GM18861 (cell line): ENCODE results near the gene IRF2BP2.

ENCODE experiments used
- ATAC-seq: cut with Tn5 transposase; IDR thresholded peaks from one replicate; pipeline ENCODE4 v1.9.1; 2021; ENCODE audit not compliant: unreplicated experiment

Gene IRF2BP2

GRCh38 chr1:234585330-234586055 lies 24.5 kb downstream of the IRF2BP2 start:
- ATAC-seq = no peak

GRCh38 chr1:234584926-234585325 lies 25.1 kb downstream of the IRF2BP2 start:
- ATAC-seq = no peak

GRCh38 chr1:234584420-234584805 lies 25.6 kb downstream of the IRF2BP2 start:
- ATAC-seq = no peak

- ATAC-seq = no peak
These were observed 26.1 kb downstream of the IRF2BP2 start for GRCh38 chr1:234583755-234584419.

- no peak for ATAC-seq
These were observed 27.2 kb downstream of the IRF2BP2 start for GRCh38 chr1:234582681-234583301.

- no peak for ATAC-seq
These were observed 27.8 kb downstream of the IRF2BP2 start for GRCh38 chr1:234582186-234582585.

- ATAC-seq = no peak
These were observed 28.8 kb downstream of the IRF2BP2 start for GRCh38 chr1:234581063-234581714.

GRCh38 chr1:234579967-234580366 lies 30.0 kb downstream of the IRF2BP2 start:
- ATAC-seq = no peak

GRCh38 chr1:234578735-234579134 lies 31.2 kb downstream of the IRF2BP2 start:
- no peak for ATAC-seq

GRCh38 chr1:234578087-234578486 lies 31.9 kb downstream of the IRF2BP2 start:
- no peak for ATAC-seq

GRCh38 chr1:234573711-234574299 lies 36.2 kb downstream of the IRF2BP2 start:
- ATAC-seq = no peak

GRCh38 chr1:234572966-234573365 lies 37.0 kb downstream of the IRF2BP2 start:
- ATAC-seq = no peak

GRCh38 chr1:234571702-234572101 lies 38.3 kb downstream of the IRF2BP2 start:
- no peak for ATAC-seq

- no peak for ATAC-seq
These were observed 39.5 kb downstream of the IRF2BP2 start for GRCh38 chr1:234570329-234571120.

- no peak for ATAC-seq
These were observed 41.6 kb downstream of the IRF2BP2 start for GRCh38 chr1:234568345-234568744.

GRCh38 chr1:234565132-234565531 lies 44.8 kb downstream of the IRF2BP2 start:
- no peak for ATAC-seq

GRCh38 chr1:234564035-234565029 lies 45.6 kb downstream of the IRF2BP2 start:
- no peak for ATAC-seq

- ATAC-seq = no peak
These were observed 47.6 kb downstream of the IRF2BP2 start for GRCh38 chr1:234562334-234562733.

GRCh38 chr1:234561319-234561718 lies 48.7 kb downstream of the IRF2BP2 start:
- no peak for ATAC-seq
